ENCODE measurements around the gene ARHGEF35. TPM values are rescaled to one million over a fixed set of nuclear protein-coding genes. Genes with fewer than 3 reads are reported as not detected.
"Not testable (repeated sequence)": the region's sequence is repeated elsewhere in the genome, so short reads cannot be mapped to it uniquely, and the experiment has no call there.

ARHGEF35 gene
- total RNA-seq, 2 experiments from 2014 or later, result 8.8 to 9.6 TPM

GRCh38 chr7:144205306-144205705 lies 9.7 kb upstream of the ARHGEF35 start:
- CTCF ChIA-PET; POLR2A ChIA-PET; intact Hi-C loops (cut with micrococcal nuclease); H3K27me3 Mint-ChIP-seq; H3K4me3 Mint-ChIP-seq; H3K27ac Mint-ChIP-seq; H3K36me3 Mint-ChIP-seq; DNase-seq; H3K9me3 Mint-ChIP-seq; H3K4me1 Mint-ChIP-seq (ENCODE audit: low read depth): not testable (repeated sequence)

GRCh38 chr7:144203086-144203485 lies 7.5 kb upstream of the ARHGEF35 start:
- DNase-seq; POLR2A ChIA-PET; H3K27me3 Mint-ChIP-seq; H3K4me1 Mint-ChIP-seq (ENCODE audit: low read depth); intact Hi-C loops (cut with micrococcal nuclease); H3K9me3 Mint-ChIP-seq; H3K36me3 Mint-ChIP-seq; CTCF ChIA-PET; H3K4me3 Mint-ChIP-seq; H3K27ac Mint-ChIP-seq: not testable (repeated sequence)

GRCh38 chr7:144201978-144202377 lies 6.3 kb upstream of the ARHGEF35 start:
- H3K4me1 Mint-ChIP-seq (ENCODE audit: low read depth); DNase-seq; H3K9me3 Mint-ChIP-seq; H3K27me3 Mint-ChIP-seq; H3K4me3 Mint-ChIP-seq; CTCF ChIA-PET; intact Hi-C loops (cut with micrococcal nuclease); POLR2A ChIA-PET; H3K27ac Mint-ChIP-seq; H3K36me3 Mint-ChIP-seq: not testable (repeated sequence)

GRCh38 chr7:144198934-144199333 lies 3.3 kb upstream of the ARHGEF35 start:
- H3K4me3 Mint-ChIP-seq; H3K36me3 Mint-ChIP-seq; CTCF ChIA-PET; H3K4me1 Mint-ChIP-seq (ENCODE audit: low read depth); POLR2A ChIA-PET; H3K27me3 Mint-ChIP-seq; intact Hi-C loops (cut with micrococcal nuclease); H3K9me3 Mint-ChIP-seq; DNase-seq; H3K27ac Mint-ChIP-seq: not testable (repeated sequence)

- H3K9me3 Mint-ChIP-seq; H3K27me3 Mint-ChIP-seq; CTCF ChIA-PET; H3K4me1 Mint-ChIP-seq (ENCODE audit: low read depth); H3K4me3 Mint-ChIP-seq; H3K27ac Mint-ChIP-seq; DNase-seq; POLR2A ChIA-PET; H3K36me3 Mint-ChIP-seq; intact Hi-C loops (cut with micrococcal nuclease): not testable (repeated sequence)
These were observed 1.2 kb downstream of the ARHGEF35 start for GRCh38 chr7:144194453-144194852.

GRCh38 chr7:144193782-144194181 lies 1.9 kb downstream of the ARHGEF35 start:
- CTCF ChIA-PET; POLR2A ChIA-PET; H3K9me3 Mint-ChIP-seq; H3K36me3 Mint-ChIP-seq; H3K27me3 Mint-ChIP-seq; H3K27ac Mint-ChIP-seq; DNase-seq; H3K4me3 Mint-ChIP-seq; intact Hi-C loops (cut with micrococcal nuclease): not testable (repeated sequence)
- H3K4me1 Mint-ChIP-seq (ENCODE audit: low read depth), result peaks cover 10% of the 10 kb centered on the region

GRCh38 chr7:144188578-144189171 lies 7.0 kb downstream of the ARHGEF35 start:
- H3K9me3 Mint-ChIP-seq; H3K4me3 Mint-ChIP-seq; POLR2A ChIA-PET; DNase-seq; H3K27me3 Mint-ChIP-seq; H3K4me1 Mint-ChIP-seq (ENCODE audit: low read depth); H3K36me3 Mint-ChIP-seq; H3K27ac Mint-ChIP-seq; intact Hi-C loops (cut with micrococcal nuclease); CTCF ChIA-PET: not testable (repeated sequence)

- H3K4me1 Mint-ChIP-seq (ENCODE audit: low read depth); intact Hi-C loops (cut with micrococcal nuclease); H3K27ac Mint-ChIP-seq; H3K27me3 Mint-ChIP-seq; POLR2A ChIA-PET; DNase-seq; CTCF ChIA-PET; H3K9me3 Mint-ChIP-seq; H3K36me3 Mint-ChIP-seq; H3K4me3 Mint-ChIP-seq: not testable (repeated sequence)
These were observed 7.8 kb downstream of the ARHGEF35 start for GRCh38 chr7:144187848-144188247.

- H3K9me3 Mint-ChIP-seq; H3K27me3 Mint-ChIP-seq; CTCF ChIA-PET; H3K27ac Mint-ChIP-seq; H3K36me3 Mint-ChIP-seq; H3K4me1 Mint-ChIP-seq (ENCODE audit: low read depth); intact Hi-C loops (cut with micrococcal nuclease); H3K4me3 Mint-ChIP-seq; POLR2A ChIA-PET; DNase-seq: not testable (repeated sequence)
These were observed 12.5 kb downstream of the ARHGEF35 start, which contains the start of gene CTAGE4 for GRCh38 chr7:144183166-144183565. TSS of gene CTAGE4 (plus strand) at chr7:144183466. CDS start at chr7:144183504, 38 bp downstream.

- H3K36me3 Mint-ChIP-seq; CTCF ChIA-PET; DNase-seq; H3K27ac Mint-ChIP-seq; H3K27me3 Mint-ChIP-seq; intact Hi-C loops (cut with micrococcal nuclease); POLR2A ChIA-PET; H3K4me3 Mint-ChIP-seq; H3K9me3 Mint-ChIP-seq; H3K4me1 Mint-ChIP-seq (ENCODE audit: low read depth): not testable (repeated sequence)
These were observed 16.5 kb downstream of the ARHGEF35 start for GRCh38 chr7:144179165-144179479.

- H3K4me3 Mint-ChIP-seq; H3K27me3 Mint-ChIP-seq; H3K9me3 Mint-ChIP-seq; H3K4me1 Mint-ChIP-seq (ENCODE audit: low read depth); intact Hi-C loops (cut with micrococcal nuclease); H3K27ac Mint-ChIP-seq; H3K36me3 Mint-ChIP-seq; POLR2A ChIA-PET: not testable (repeated sequence)
- CTCF ChIA-PET, result interaction anchor here (1.0 to 1.6 kb wide), 2 partner anchors 15 to 213 kb away, joined by 4 to 13 read pairs; no protein-coding TSS in a partner anchor
- DNase-seq, result peak; percentile 34
These were observed 17.1 kb downstream of the ARHGEF35 start for GRCh38 chr7:144178380-144179164.

- CTCF ChIA-PET, result interaction anchor here (2.6 kb wide), 1 partner anchor 46 kb away, joined by 7 read pairs; no protein-coding TSS in a partner anchor
- Mint-ChIP-seq H3K27me3 (peaks cover 5% of the 10 kb centered on the region), H3K4me3 (no peak overlapping the region), H3K27ac (no peak overlapping the region), H3K9me3 (peaks cover 9% of the 10 kb centered on the region), H3K4me1 (ENCODE audit: low read depth) (no peaks in the 10 kb centered on the region), H3K36me3 (no peaks in the 10 kb centered on the region)
- DNase-seq, result no peak
- POLR2A ChIA-PET, result no interaction called here
- intact Hi-C loops (cut with micrococcal nuclease), result no loop called here
These were observed 21.0 kb downstream of the ARHGEF35 start for GRCh38 chr7:144174613-144175012.

All from activated CD4-positive, alpha-beta memory T cell treated with anti-CD3 and anti-CD28 coated beads for 36 hours (primary cell).